SJSA1 (cell line): ENCODE measurements around the gene AK6. TPM values are rescaled to one million over a fixed set of nuclear protein-coding genes. Genes with fewer than 3 reads are reported as not detected.
"Not testable (repeated sequence)": the region's sequence is repeated elsewhere in the genome, so short reads cannot be mapped to it uniquely, and the experiment has no call there.

Experiments used
- DNase-seq, 2 experiments: peaks; one replicate each; pipeline ENCODE4 v3.0.0-alpha.2; 2015 to 2020; ENCODE audit warnings: low spot score in 2 of 2, low read depth in 1 of 2
- H3K27ac ChIP-seq: fragments of 250-450 bp; sonication (Bioruptor Pico); 2 replicates; pipeline ENCODE4 v1.5.1; 2020; ENCODE audit warnings: mild to moderate bottlenecking, moderate library complexity
- H3K27me3 ChIP-seq: fragments of 250-450 bp; sonication (Bioruptor Pico); replicated peaks from 2 replicates; pipeline ENCODE4 v1.5.1; 2020; ENCODE audit warnings: mild to moderate bottlenecking, moderate library complexity
- H3K36me3 ChIP-seq: fragments of 250-450 bp; sonication (Bioruptor Pico); 2 replicates; pipeline ENCODE4 v1.5.1; 2020; ENCODE audit warnings: mild to moderate bottlenecking
- H3K4me1 ChIP-seq: fragments of 250-450 bp; sonication (Bioruptor Pico); replicated peaks from 2 replicates; pipeline ENCODE4 v1.6.1; 2021; ENCODE audit warnings: mild to moderate bottlenecking
- H3K4me3 ChIP-seq: fragments of 250-450 bp; sonication (Bioruptor Pico); 2 replicates; pipeline ENCODE4 v1.5.1; 2020; ENCODE audit warnings: mild to moderate bottlenecking
- H3K9me3 ChIP-seq: fragments of 250-450 bp; sonication (Bioruptor Pico); replicated peaks from 2 replicates; pipeline ENCODE4 v1.5.1; 2020; ENCODE audit warnings: mild to moderate bottlenecking
- total RNA-seq: library from RNA; depleted of rRNA; stranded (reverse); fragments of >200 nt; shearing (Covaris generic); gene quantifications from 2 replicates; pipeline ENCODE4 v1.2.3, GENCODE V29; 2014

Gene AK6
- total RNA-seq, 1 experiment from 2014 or later = 65.3 TPM

GRCh38 chr5:69367697-69368279 is 1.5 kb downstream of the AK6 start:
- no peak for DNase-seq
- Histone ChIP-seq H3K27me3 (no peaks in the 10 kb centered on the region), H3K27ac (peak overlapping the region; percentile 100), H3K4me1 (peaks cover 13% of the 10 kb centered on the region), H3K9me3 (no peaks in the 10 kb centered on the region), H3K36me3 (peaks cover 64% of the 10 kb centered on the region), H3K4me3 (peak overlapping the region; percentile 89)

GRCh38 chr5:69364850-69365249 is 4.5 kb downstream of the AK6 start:
- Histone ChIP-seq H3K27me3 (no peaks in the 10 kb centered on the region), H3K4me3 (no peak overlapping the region), H3K27ac (no peak overlapping the region), H3K4me1 (peaks cover 10% of the 10 kb centered on the region), H3K36me3 (peaks cover 87% of the 10 kb centered on the region), H3K9me3 (no peaks in the 10 kb centered on the region)
- DNase-seq = no peak

- peaks cover 10% of the 10 kb centered on the region for H3K4me1 ChIP-seq
- H3K4me3 ChIP-seq = no peak overlapping the region
- no peaks in the 10 kb centered on the region for H3K9me3 ChIP-seq
- no peak for DNase-seq
- peaks cover 89% of the 10 kb centered on the region for H3K36me3 ChIP-seq
- H3K27ac ChIP-seq = no peak overlapping the region
- no peaks in the 10 kb centered on the region for H3K27me3 ChIP-seq
Measured at GRCh38 chr5:69364414-69364813, 4.9 kb downstream of the AK6 start.

DNA sequence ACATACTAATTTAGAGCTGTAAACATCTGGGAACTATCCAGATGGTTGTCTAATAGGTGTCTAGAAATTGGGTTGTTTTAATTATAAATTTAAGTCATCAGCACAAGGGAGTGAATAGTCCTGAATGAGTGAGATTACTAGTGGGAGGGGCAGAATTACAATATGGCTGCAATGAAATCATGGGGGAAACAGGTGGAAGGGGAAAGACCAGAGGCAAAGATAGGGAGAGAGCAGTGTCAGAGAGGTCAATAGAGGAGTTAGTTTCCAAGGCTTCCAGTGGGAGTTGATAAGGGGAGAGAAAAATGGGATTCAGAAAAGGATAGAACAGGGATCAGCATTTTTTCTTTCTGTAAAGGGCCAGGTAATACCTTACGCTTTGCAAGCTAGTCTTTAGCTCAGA is 8.9 kb downstream of the AK6 start:
- Histone ChIP-seq H3K9me3 (no peaks in the 10 kb centered on the region), H3K27me3 (no peaks in the 10 kb centered on the region), H3K4me3 (no peak overlapping the region), H3K36me3 (peaks cover 79% of the 10 kb centered on the region), H3K27ac (no peak overlapping the region), H3K4me1 (no peaks in the 10 kb centered on the region)
- DNase-seq = no peak

DNA sequence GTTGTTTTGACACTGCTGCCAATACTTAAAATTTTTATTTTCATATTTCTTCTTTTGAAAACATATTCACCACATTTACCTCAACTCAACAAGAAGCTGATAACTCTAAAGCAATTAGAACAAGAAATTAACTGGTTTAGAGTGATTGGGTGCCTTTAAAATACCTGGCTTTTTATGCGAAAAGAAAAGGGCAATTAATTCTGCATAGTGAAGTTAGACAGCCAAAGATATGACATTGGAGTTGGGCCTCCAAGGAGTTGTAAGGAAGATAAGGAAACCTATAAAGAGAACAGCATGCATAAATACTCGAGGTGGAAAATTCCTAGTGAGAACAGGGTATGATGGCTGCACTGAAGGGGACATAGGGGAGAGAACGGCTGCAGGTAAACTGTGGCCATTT is 9.6 kb downstream of the AK6 start:
- H3K36me3 ChIP-seq = peaks cover 79% of the 10 kb centered on the region
- no peaks in the 10 kb centered on the region for H3K9me3 ChIP-seq
- no peak overlapping the region for H3K4me3 ChIP-seq
- no peaks in the 10 kb centered on the region for H3K4me1 ChIP-seq
- no peak for DNase-seq
- H3K27ac ChIP-seq = no peak overlapping the region
- no peaks in the 10 kb centered on the region for H3K27me3 ChIP-seq

- no peak overlapping the region for H3K27ac ChIP-seq
Measured at GRCh38 chr5:69350664-69351063, 18.7 kb downstream of the AK6 start.

DNA sequence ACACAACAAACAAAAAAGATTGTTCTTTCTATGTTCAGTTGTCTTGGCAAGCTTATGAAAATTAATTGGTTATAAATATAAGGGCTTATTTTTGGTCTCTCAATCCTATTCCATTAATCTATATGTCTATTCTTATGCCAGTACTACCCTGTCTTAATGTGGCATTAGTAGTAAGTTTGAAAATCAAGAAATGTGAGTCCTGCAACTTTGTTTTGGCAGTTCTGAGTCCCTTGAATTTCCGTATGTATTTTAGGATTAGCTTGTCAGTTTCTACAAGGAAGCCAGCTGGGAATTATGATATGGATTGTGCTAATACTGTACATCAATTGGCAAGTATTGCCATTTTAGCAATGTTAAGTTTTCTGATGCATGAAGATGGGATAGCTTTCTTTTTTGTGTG is 26.2 kb downstream of the AK6 start:
- DNase-seq = no peak
- Histone ChIP-seq H3K9me3 (no peaks in the 10 kb centered on the region), H3K36me3 (no peaks in the 10 kb centered on the region), H3K27ac (no peak overlapping the region), H3K27me3 (no peaks in the 10 kb centered on the region), H3K4me3 (no peak overlapping the region), H3K4me1 (no peaks in the 10 kb centered on the region)

More at GRCh38 chr5:69350664-69351063, 18.7 kb downstream of the AK6 start:
- H3K4me1 ChIP-seq = no peaks in the 10 kb centered on the region
- no peak for DNase-seq
- H3K4me3 ChIP-seq = no peak overlapping the region
- H3K36me3 ChIP-seq = peaks cover 54% of the 10 kb centered on the region
- no peaks in the 10 kb centered on the region for H3K9me3 ChIP-seq
- no peaks in the 10 kb centered on the region for H3K27me3 ChIP-seq

GRCh38 chr5:69341520-69342161 is 27.7 kb downstream of the AK6 start:
- no peak for DNase-seq
- Histone ChIP-seq H3K27me3 (no peaks in the 10 kb centered on the region), H3K27ac (no peak overlapping the region), H3K4me3 (no peak overlapping the region), H3K4me1 (no peaks in the 10 kb centered on the region), H3K36me3 (no peaks in the 10 kb centered on the region), H3K9me3 (no peaks in the 10 kb centered on the region)

DNA sequence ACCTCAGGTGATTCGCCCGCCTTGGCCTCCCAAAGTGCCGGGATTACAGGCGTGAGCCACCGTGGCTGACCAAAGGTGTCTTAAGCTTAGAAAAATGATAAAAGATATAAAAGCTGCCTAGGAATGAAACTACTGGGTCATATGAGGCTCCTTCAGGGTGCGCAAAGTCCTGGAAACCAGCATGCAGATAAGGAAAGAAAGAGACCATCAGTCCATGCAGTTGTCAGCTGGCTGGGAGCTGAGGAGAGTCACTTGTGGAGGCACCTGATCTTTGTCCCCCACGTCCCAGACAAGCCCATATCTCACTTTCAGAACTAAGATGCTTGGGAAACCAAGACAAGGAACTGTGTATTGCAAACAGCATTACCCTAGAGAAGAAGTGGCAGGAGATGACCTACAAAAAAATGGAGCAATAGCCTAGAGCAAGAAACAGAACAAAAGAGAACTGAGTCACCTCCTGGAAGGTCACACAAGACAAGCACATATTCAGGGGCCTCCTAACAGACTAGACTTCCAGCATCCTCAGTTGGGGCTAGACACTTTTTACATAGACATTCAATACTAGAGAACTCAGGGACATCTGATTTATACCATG is 33.9 kb downstream of the AK6 start:
- Histone ChIP-seq H3K9me3 (no peaks in the 10 kb centered on the region), H3K4me3 (no peak overlapping the region), H3K36me3 (no peaks in the 10 kb centered on the region), H3K4me1 (peaks cover 16% of the 10 kb centered on the region), H3K27ac (no peak overlapping the region), H3K27me3 (no peaks in the 10 kb centered on the region)
- DNase-seq = no peak

DNA sequence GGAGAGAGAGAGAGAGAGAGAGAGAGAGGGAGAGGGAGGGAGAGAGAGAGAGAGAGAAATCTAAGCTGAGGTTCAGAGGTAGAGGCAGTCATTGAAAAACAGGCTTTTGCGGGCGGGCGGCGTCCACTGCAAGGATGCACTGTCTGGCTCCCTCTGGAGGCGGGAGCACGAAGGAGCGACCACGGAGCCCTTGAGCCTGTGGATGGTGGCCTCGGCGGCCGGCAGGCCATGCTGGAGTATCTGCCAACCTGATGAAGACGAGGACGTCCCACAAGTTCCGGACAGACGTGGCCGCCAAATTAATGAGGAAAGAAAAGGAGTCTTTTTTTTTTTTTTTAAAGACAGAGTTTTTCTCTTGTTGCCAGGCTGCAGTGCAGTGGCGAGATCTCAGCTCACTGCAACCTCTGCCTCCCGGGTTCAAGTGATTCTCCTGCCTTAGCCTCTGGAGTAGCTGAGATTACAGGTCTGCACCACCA is 34.5 kb downstream of the AK6 start:
- Histone ChIP-seq H3K36me3 (no peaks in the 10 kb centered on the region), H3K4me3 (no peak overlapping the region), H3K4me1 (peaks cover 16% of the 10 kb centered on the region), H3K9me3 (no peaks in the 10 kb centered on the region), H3K27me3 (no peaks in the 10 kb centered on the region), H3K27ac (no peak overlapping the region)
- peak; percentile 50 to 84 for DNase-seq

- not testable (repeated sequence) for H3K27ac ChIP-seq, H3K27me3 ChIP-seq, H3K36me3 ChIP-seq, H3K9me3 ChIP-seq, H3K4me3 ChIP-seq, DNase-seq
- H3K4me1 ChIP-seq = peaks cover 16% of the 10 kb centered on the region
Measured at GRCh38 chr5:69333668-69334315, 35.5 kb downstream of the AK6 start.

- H3K9me3 ChIP-seq = no peaks in the 10 kb centered on the region
Measured at GRCh38 chr5:69331528-69332445, 37.5 kb downstream of the AK6 start.

GRCh38 chr5:69329905-69330489 is 39.3 kb downstream of the AK6 start:
- no peak for DNase-seq

More at GRCh38 chr5:69331528-69332445, 37.5 kb downstream of the AK6 start:
- DNase-seq = no peak
- H3K27ac ChIP-seq = no peak overlapping the region
- H3K36me3 ChIP-seq = no peaks in the 10 kb centered on the region
- no peaks in the 10 kb centered on the region for H3K27me3 ChIP-seq
- H3K4me1 ChIP-seq = peaks cover 16% of the 10 kb centered on the region
- peak overlapping the region; percentile 53 for H3K4me3 ChIP-seq

More at GRCh38 chr5:69329905-69330489, 39.3 kb downstream of the AK6 start:
- Histone ChIP-seq H3K27me3 (no peaks in the 10 kb centered on the region), H3K36me3 (no peaks in the 10 kb centered on the region), H3K9me3 (no peaks in the 10 kb centered on the region), H3K4me1 (peaks cover 9% of the 10 kb centered on the region), H3K27ac (no peak overlapping the region), H3K4me3 (no peak overlapping the region)
